SK-N-SH treated with all-trans-retinoic acid at 6 μM for 48 hours (cell line): ENCODE results near the gene TSPAN18.

ENCODE experiments used
- ATAC-seq: fragments of 200-7000 bp; cut with Tn5 transposase; 3 replicates; pipeline ENCODE4 v1.9.1; 2020; ENCODE audit warnings: mild to moderate bottlenecking, moderate library complexity
- ARNTL ChIP-seq: fragments of 450-650 bp; formaldehyde crosslinking; IDR thresholded peaks from 2 replicates; pipeline ENCODE4 v1.5.0; 2020; ENCODE audit warnings: low read depth, mild to moderate bottlenecking, moderate library complexity, borderline replicate concordance
- CREB5 ChIP-seq: fragments of 250-450 bp; sonication (Bioruptor Pico); IDR thresholded peaks from 2 replicates; pipeline ENCODE4 v1.5.1; 2020; ENCODE audit warnings: low read depth, mild to moderate bottlenecking, moderate library complexity
- CSDC2 ChIP-seq: fragments of 250-450 bp; sonication (Bioruptor Pico); IDR thresholded peaks from 2 replicates; pipeline ENCODE4 v1.5.0; 2020; ENCODE audit warnings: mild to moderate bottlenecking, moderate library complexity
- ESRRG ChIP-seq: fragments of 250-450 bp; sonication (Bioruptor Pico); IDR thresholded peaks from 2 replicates; pipeline ENCODE4 v1.6.1; 2021; ENCODE audit warnings: mild to moderate bottlenecking
- GLIS3 ChIP-seq: fragments of 250-450 bp; sonication (Bioruptor Pico); IDR thresholded peaks from 2 replicates; pipeline ENCODE4 v1.5.0; 2020; ENCODE audit warnings: mild to moderate bottlenecking, moderate library complexity
- ISL1 ChIP-seq: fragments of 250-450 bp; sonication (Bioruptor Pico); IDR thresholded peaks from 2 replicates; pipeline ENCODE4 v2.1.2; 2022; ENCODE audit warnings: mild to moderate bottlenecking, moderate library complexity
- OSR1 ChIP-seq: fragments of 250-450 bp; sonication (Bioruptor Pico); IDR thresholded peaks from 2 replicates; pipeline ENCODE4 v1.8.0; 2022; ENCODE audit warnings: moderate library complexity, mild to moderate bottlenecking, inconsistent platforms
- PATZ1 ChIP-seq: fragments of 250-450 bp; sonication (Bioruptor Pico); IDR thresholded peaks from 2 replicates; pipeline ENCODE4 v1.8.0; 2020; ENCODE audit warnings: mild to moderate bottlenecking, moderate library complexity, borderline replicate concordance
- PPARA ChIP-seq: fragments of 250-450 bp; sonication (Bioruptor Pico); IDR thresholded peaks from 2 replicates; pipeline ENCODE4 v1.5.0; 2020; ENCODE audit warnings: mild to moderate bottlenecking, borderline replicate concordance
- RARB ChIP-seq: fragments of 250-450 bp; sonication (Bioruptor Pico); IDR thresholded peaks from 2 replicates; pipeline ENCODE4 v1.8.0; 2021; ENCODE audit warnings: mild to moderate bottlenecking, moderate library complexity
- SNAI2 ChIP-seq: fragments of 250-450 bp; sonication (Bioruptor Pico); IDR thresholded peaks from 2 replicates; pipeline ENCODE4 v1.5.0; 2020; ENCODE audit warnings: mild to moderate bottlenecking, moderate library complexity
- TCF4 ChIP-seq: fragments of 250-450 bp; sonication (Bioruptor Pico); IDR thresholded peaks from 2 replicates; pipeline ENCODE4 v1.8.0; 2021; ENCODE audit warnings: mild to moderate bottlenecking, moderate library complexity, borderline replicate concordance
- TOX ChIP-seq: fragments of 250-450 bp; sonication (Bioruptor Pico); IDR thresholded peaks from 2 replicates; pipeline ENCODE4 v1.8.0; 2021; ENCODE audit warnings: mild to moderate bottlenecking, moderate library complexity, borderline replicate concordance
- ZC3H10 ChIP-seq: fragments of 250-450 bp; sonication (Bioruptor Pico); IDR thresholded peaks from 2 replicates; pipeline ENCODE4 v1.5.1; 2021; ENCODE audit warnings: mild to moderate bottlenecking, moderate library complexity
- ZFP3 ChIP-seq: fragments of 250-450 bp; sonication (Bioruptor Pico); IDR thresholded peaks from 2 replicates; pipeline ENCODE4 v1.5.0; 2020; ENCODE audit warnings: mild to moderate bottlenecking, moderate library complexity
- ZFP30 ChIP-seq: fragments of 450-650 bp; formaldehyde crosslinking; IDR thresholded peaks from 2 replicates; pipeline ENCODE4 v1.5.0; 2022; ENCODE audit warnings: mild to moderate bottlenecking, moderate library complexity
- ZNF565 ChIP-seq: fragments of 450-650 bp; formaldehyde crosslinking; conservative IDR thresholded peaks from 2 replicates; pipeline ENCODE4 v1.5.0; 2020; ENCODE audit warnings: low read depth, mild to moderate bottlenecking, moderate library complexity
- ZNF70 ChIP-seq: fragments of 450-650 bp; formaldehyde crosslinking; IDR thresholded peaks from 2 replicates; pipeline ENCODE4 v1.5.0; 2020; ENCODE audit warnings: mild to moderate bottlenecking, moderate library complexity
- ZNF8 ChIP-seq: fragments of 450-650 bp; formaldehyde crosslinking; IDR thresholded peaks from 2 replicates; pipeline ENCODE4 v1.5.0; 2020; ENCODE audit warnings: mild to moderate bottlenecking, moderate library complexity
- TF ChIP-seq, protein P1 (sequence below): fragments of 250-450 bp; sonication (Bioruptor Pico); IDR thresholded peaks from 2 replicates; pipeline ENCODE4 v1.5.1; 2021; ENCODE audit warnings: mild to moderate bottlenecking, moderate library complexity
- TF ChIP-seq, protein P2 (sequence below): fragments of 250-450 bp; sonication (Bioruptor Pico); IDR thresholded peaks from 2 replicates; pipeline ENCODE4 v1.5.0; 2020; ENCODE audit warnings: mild to moderate bottlenecking, moderate library complexity

TSPAN18 gene

DNA sequence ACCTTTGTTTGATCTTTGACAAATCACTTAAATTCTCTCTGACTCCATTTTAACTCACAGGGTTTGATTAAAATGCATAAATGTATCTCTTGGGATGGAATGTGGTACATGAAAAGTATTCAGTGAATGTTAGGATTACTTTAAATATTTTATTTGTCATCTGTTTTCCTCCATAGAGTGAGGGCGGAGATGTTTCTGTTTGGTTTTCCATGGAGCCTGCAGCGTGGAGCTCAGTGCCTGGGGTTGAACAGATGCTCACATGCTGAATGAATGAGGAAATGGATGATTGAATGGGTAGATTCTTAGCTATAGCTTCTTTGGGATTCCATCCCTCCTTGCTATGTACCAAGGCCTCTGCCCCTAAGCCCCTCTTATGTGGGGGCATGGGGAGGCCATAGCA lies 10.0 kb downstream of the TSPAN18 start:
- no peak for ATAC-seq
- TF ChIP-seq CREB5 (CRISPR knock-in tag) (no peak), CSDC2 (CRISPR knock-in tag) (no peak), PATZ1 (no peak), ZFP30 (CRISPR knock-in tag) (no peak), SNAI2 (CRISPR knock-in tag) (no peak), ZFP3 (CRISPR knock-in tag) (no peak), GLIS3 (CRISPR knock-in tag) (no peak), ZNF70 (CRISPR knock-in tag) (no peak)
- TF ChIP-seq, protein P1, sequence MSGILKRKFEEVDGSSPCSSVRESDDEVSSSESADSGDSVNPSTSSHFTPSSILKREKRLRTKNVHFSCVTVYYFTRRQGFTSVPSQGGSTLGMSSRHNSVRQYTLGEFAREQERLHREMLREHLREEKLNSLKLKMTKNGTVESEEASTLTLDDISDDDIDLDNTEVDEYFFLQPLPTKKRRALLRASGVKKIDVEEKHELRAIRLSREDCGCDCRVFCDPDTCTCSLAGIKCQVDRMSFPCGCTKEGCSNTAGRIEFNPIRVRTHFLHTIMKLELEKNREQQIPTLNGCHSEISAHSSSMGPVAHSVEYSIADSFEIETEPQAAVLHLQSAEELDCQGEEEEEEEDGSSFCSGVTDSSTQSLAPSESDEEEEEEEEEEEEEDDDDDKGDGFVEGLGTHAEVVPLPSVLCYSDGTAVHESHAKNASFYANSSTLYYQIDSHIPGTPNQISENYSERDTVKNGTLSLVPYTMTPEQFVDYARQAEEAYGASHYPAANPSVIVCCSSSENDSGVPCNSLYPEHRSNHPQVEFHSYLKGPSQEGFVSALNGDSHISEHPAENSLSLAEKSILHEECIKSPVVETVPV (CRISPR knock-in tag) = no peak
- TF ChIP-seq, all 23 proteins: peak for 0

GRCh38 chr11:44737245-44738085 lies 10.7 kb downstream of the TSPAN18 start:
- TF ChIP-seq RARB = no peak
- no peak for TF ChIP-seq ARNTL (CRISPR knock-in tag)
- TF ChIP-seq PPARA (CRISPR knock-in tag) = no peak
- TF ChIP-seq, protein P1 (CRISPR knock-in tag) = no peak
- no peak for TF ChIP-seq GLIS3 (CRISPR knock-in tag)
- no peak for TF ChIP-seq TCF4
- no peak for TF ChIP-seq ESRRG (CRISPR knock-in tag)
- TF ChIP-seq, protein P2, sequence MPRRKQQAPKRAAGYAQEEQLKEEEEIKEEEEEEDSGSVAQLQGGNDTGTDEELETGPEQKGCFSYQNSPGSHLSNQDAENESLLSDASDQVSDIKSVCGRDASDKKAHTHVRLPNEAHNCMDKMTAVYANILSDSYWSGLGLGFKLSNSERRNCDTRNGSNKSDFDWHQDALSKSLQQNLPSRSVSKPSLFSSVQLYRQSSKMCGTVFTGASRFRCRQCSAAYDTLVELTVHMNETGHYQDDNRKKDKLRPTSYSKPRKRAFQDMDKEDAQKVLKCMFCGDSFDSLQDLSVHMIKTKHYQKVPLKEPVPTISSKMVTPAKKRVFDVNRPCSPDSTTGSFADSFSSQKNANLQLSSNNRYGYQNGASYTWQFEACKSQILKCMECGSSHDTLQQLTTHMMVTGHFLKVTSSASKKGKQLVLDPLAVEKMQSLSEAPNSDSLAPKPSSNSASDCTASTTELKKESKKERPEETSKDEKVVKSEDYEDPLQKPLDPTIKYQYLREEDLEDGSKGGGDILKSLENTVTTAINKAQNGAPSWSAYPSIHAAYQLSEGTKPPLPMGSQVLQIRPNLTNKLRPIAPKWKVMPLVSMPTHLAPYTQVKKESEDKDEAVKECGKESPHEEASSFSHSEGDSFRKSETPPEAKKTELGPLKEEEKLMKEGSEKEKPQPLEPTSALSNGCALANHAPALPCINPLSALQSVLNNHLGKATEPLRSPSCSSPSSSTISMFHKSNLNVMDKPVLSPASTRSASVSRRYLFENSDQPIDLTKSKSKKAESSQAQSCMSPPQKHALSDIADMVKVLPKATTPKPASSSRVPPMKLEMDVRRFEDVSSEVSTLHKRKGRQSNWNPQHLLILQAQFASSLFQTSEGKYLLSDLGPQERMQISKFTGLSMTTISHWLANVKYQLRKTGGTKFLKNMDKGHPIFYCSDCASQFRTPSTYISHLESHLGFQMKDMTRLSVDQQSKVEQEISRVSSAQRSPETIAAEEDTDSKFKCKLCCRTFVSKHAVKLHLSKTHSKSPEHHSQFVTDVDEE (CRISPR knock-in tag) = no peak
- TF ChIP-seq ISL1 = no peak
- ATAC-seq = no peak

DNA sequence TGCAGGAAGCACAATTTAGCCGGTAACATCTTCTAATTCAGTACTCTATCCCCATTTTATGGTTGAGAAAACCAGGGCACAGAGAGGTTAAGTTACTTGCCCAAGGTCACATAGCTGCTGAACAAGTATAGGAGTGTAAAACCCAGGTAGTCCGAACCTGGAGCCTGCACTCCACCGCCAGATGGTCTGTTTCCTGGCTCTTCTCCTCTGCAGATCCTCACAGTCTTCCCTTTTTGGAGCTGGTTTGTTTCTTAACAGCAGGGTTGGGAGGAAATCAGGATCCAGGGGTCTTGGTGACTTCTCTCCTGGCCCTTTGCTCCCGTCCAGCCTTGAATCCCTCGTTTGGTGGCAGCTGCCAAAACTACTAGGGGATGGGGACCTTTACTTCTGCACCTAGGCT lies 12.0 kb downstream of the TSPAN18 start:
- TF ChIP-seq TCF4 = no peak
- TF ChIP-seq PPARA (CRISPR knock-in tag) = no peak
- no peak for TF ChIP-seq TOX (CRISPR knock-in tag)
- TF ChIP-seq ZC3H10 (CRISPR knock-in tag) = no peak
- TF ChIP-seq OSR1 (CRISPR knock-in tag) = no peak
- TF ChIP-seq ZNF70 (CRISPR knock-in tag) = no peak
- TF ChIP-seq, protein P2 (CRISPR knock-in tag) = no peak
- TF ChIP-seq ESRRG (CRISPR knock-in tag) = no peak
- TF ChIP-seq CSDC2 (CRISPR knock-in tag) = no peak
- TF ChIP-seq SNAI2 (CRISPR knock-in tag) = no peak
- TF ChIP-seq CREB5 (CRISPR knock-in tag) = no peak
- no peak for TF ChIP-seq ZNF565 (CRISPR knock-in tag)
- no peak for TF ChIP-seq ZFP3 (CRISPR knock-in tag)
- TF ChIP-seq ZFP30 (CRISPR knock-in tag) = no peak
- no peak for TF ChIP-seq ARNTL (CRISPR knock-in tag)
- no peak for TF ChIP-seq RARB
- TF ChIP-seq, protein P1 (CRISPR knock-in tag) = no peak
- TF ChIP-seq ZNF8 (CRISPR knock-in tag) = no peak
- ATAC-seq = no peak
